GM21717 (cell line): ENCODE data around the gene DUSP23.
A peak's percentile ranks its signal among the peaks of the same experiment; 100 is the strongest.

ENCODE experiments used
- ATAC-seq: cut with Tn5 transposase; IDR thresholded peaks from one replicate; pipeline ENCODE4 v1.9.1; 2021; ENCODE audit warnings: mild to moderate bottlenecking, moderate library complexity; ENCODE audit not compliant: unreplicated experiment

The DUSP23 gene

DNA sequence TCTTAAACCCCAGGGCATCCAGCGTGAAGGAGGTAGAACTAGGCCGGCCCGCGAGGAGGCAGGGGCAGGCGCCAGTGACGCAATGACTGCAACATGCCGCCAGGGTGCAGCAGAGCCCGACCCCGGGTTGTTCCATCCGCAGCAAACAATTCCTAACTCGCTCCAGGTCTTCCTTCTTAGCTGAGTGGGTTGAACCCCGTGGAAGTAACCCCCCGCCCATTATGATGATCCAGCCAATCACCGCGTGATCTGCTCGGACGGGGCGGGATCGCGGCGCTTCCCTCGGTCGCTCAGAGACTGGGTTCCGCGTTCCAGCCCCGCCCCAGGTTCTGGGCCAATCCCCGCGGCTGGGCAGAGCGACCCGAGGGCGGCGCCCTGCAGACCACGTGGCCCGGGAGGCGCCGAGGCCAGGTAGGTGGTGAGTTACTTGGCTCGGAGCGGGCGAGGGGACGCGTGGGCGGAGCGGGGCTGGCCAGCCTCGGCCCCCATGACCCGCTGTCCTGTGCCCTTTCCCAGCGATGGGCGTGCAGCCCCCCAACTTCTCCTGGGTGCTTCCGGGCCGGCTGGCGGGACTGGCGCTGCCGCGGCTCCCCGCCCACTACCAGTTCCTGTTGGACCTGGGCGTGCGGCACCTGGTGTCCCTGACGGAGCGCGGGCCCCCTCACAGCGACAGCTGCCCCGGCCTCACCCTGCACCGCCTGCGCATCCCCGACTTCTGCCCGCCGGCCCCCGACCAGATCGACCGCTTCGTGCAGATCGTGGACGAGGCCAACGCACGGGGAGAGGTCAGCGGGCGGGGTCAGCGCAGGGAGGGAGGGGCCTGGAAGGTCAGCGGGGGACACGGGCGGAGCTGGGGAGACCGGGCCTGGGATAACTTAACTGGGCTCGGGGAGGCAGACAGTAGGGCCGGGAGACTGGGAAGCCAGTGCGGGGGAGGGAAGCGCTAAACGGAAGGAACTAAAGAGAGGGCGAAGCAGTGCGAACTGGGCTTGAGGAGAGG is at the start of gene DUSP23:
DUSP23 (plus strand) TSS at position 380 of the 1,000 bp plus-strand sequence; CDS start at position 519, 139 bp downstream.
- peak; percentile 99 for ATAC-seq

DNA sequence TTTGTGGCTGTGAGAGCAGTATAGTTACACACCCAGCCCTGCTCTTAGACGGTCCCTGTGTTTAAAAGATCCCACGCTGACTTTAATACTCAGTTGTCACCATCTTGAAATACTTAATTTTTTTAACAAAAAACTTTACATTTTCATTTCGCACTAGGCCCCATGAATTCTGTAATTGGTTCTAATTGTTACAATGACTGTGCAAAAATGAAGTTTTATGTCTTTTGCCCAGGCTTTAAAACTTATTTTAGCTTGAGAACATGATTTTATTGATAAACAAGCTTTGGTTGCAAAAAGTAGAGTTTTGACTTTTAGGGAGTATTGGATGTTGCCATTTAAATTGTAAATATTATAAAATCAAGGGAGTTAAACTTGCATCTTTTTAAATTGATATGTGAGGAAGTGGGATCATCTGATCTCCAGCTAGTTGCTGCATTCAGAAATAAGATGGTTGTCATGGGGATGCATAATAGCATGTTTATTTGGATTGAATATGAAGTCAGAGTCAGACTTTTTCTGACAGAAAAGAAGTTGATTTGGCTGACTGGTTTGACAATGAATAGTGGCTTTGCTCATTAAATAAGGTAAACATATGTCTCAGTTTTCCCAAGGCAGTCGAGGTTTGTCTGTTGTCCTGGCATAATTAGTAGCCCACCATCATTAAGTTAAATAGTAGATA is 43.4 kb upstream of the DUSP23 start:
- ATAC-seq, result no peak

DNA sequence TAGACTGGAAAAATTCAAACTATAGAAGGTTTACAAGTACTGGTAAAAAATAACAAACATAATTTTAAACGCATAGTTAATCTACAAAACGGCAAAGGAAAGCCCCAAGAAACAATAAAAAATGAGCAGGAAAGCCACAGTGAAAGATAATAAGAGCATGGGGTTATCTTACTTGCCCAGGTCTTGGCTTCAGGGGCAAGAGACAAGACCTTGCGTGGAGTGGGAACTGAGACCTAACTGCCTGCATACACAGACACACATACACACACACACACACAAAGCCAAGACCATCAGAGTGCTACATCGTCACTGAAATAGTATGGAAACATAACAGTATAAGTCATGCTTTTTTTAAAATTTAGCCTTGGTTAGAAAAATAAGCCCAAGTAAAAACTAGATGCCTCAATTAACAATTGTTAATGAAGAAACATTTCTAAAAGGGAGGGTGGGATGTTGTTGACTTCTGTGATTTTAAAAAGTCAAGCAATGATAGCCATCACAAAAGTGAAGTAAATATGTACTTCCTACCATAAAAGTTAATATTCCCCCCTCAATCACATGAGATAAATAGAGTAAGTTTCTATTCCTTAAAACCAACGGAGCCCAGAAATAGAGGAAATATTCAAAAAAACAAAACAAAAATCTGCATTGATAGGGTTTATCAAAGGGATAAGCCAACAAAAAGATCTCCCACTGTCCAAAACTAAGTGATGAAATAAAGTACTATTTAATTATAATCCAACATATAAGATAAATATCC is 36.9 kb upstream of the DUSP23 start:
- no peak for ATAC-seq

DNA sequence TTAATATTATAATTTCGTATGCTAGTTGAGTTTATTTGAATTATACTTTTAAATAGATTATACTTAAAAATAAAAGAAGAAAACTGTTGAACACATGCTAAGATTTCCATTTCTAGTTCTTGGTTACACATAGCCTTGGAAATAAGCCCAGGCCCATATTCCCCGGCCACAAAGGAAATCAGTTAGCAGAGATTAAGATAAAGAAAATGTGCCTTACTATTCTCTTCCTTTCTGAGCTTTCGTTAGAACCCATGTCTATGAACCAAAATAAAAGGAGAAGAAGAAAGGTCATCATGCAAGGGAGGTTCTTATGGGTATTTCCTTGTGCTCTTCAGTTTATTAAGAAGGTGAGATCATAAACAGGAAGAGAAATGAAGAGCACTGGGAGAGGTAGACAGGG is 34.1 kb upstream of the DUSP23 start:
- no peak for ATAC-seq

DNA sequence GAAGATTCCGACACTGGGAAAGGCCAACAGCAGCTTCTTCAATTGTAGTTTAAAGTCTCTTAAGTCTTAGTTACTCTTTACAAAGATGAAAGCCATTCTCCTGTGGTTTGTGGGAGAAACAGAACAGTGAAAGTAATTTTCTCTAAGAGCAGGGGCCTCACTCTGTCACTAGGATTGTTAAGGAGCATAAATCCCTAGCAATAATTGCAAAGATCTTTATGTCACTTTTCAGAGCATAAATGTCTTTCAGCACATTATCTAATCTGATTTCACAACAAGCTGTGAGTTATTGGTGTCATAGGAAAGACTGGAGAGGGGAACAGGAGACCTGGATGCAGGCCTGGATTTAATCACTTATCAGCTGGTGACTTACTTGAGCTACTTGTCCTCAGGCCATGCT is 32.4 kb upstream of the DUSP23 start:
- no peak for ATAC-seq

DNA sequence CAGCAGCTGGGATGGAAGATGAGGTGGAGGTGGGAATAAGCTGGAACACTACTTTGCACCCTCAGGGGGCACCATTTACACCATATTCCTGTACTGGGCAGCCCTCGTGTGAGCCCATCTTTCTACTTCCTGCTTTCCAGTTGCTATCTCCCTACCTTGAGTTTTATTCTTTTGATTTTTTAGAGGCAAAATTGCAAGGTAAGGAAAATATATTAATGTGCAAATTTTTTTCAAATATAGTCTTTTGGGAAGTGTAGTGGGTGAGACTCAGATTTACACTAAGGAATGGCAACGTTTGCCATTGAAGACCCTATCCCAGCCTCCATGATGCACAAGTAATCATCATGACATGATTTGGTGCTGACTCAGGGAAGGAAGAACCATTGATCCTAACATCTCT is 31.1 kb upstream of the DUSP23 start:
- ATAC-seq, result no peak

DNA sequence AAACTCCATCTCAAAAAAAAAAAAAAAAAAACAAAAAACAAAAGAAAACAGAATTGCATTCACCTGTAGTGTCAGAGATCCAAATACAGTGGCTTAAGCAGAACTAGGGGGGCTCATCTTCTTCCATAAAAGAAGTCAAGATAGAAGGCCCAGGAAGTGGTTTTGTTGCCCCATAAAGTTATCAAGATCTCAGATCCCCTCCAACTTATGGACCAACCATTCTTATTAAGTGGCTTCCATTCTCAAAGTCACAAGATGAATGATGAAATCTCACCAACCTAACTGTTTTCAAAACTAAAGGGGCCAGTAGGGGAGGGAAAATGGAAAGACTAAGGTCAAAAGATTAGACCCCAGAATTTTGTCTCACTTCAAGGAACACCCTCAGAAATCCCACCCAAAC is 30.1 kb upstream of the DUSP23 start:
- no peak for ATAC-seq

DNA sequence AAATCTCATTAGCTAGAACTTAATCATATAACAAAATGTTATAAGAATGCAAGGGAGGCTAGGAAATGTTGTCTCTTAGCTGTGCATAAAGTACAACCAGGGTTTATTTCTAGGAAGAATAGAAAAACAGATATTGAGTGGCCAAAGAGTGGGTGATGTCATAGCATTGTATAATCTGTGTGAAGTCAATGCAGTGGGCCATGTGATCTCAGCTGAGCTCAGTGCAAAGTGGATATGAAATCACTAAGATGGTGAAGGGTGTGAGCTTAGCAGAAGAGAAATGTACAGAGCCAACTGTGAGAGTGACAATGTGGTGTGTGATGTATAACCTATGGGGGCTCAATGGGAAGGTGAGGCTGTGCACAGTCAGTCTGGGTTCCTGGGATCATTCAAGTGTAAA is 29.7 kb upstream of the DUSP23 start:
- ATAC-seq, result no peak

DNA sequence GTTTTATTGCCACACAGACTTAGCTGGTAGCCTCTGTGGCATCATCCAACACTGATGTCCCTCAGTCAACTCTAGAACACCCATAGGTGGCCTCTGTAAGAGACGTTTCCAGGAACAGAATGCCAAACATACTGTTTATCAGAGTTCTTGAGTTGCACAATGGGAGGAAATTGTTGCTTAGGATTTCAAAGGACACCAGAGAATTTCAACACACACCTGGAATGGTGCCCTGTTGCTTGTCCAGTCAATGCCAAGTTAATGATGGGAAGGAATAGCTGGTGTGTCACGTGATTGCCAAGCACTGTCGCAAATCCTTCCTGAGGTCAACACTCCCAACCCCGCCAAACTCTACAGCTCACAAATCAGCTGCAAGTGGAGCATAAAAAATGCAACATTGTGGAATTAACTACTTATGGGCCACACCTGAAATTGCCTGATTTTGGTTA is 28.6 kb upstream of the DUSP23 start:
- ATAC-seq, result no peak

DNA sequence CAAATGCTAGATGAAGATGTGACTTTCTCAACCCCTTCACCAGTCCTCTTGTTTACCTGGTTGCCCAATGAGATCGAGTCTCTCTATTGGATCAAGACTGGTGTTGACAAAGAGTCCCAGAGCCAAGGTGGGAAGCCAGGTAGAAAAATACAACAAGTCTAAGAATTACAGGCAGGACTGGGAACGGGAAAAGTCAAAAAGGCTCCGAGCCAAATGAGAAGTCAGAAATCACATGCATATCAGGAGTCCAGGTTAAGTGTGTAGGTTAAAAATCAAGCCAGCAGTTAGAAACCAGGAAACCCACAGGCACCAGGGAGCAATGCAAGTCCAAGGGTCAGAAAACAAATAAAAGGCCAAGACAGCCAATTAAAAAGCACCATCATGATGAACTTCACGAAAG is 27.4 kb upstream of the DUSP23 start:
- ATAC-seq, result no peak

DNA sequence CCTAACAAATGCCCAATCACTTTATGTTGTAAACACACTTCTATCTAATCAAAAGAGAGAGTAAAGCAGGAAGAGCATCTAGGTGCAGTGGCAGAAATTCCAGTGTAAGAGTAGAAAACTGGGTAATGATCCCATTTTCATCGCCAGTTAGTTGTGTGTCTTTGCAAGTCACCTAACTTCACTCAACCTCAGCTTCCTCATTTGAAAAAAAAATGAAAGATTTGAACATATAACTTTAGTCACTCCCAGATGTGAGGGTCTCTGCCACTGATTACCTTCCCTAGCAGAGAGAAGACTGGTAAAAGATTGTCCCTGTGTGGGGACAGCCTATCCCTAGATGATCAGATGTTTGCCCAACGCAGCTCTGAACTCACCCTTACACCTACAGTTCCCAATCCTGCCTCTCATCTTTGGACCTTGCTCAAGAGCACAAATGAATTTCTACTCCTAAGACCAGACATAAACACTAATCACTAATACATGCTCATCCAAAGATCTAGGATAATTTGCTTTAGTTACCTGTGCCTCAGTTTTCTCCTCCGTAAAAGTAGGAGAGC is 25.2 kb upstream of the DUSP23 start:
- no peak for ATAC-seq

DNA sequence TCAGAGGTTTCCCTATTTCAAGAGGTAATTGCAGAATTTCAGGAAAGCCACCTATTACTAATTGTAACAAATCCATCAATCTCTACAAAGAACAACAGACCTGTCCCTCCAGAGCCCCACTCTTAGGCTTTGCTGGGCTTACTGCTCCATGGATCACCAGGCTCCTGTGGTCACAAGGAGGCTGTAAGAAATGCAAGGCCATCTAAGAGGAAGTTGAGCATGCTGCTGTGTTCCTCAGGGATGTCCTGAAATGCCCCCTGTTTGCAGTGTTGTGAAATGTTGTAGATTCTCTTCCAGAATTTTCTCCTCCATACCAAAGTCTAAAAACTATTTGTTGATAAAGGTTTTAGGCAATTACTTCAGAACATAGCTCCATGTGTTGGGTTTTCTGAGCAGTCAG is 24.4 kb upstream of the DUSP23 start:
- no peak for ATAC-seq

DNA sequence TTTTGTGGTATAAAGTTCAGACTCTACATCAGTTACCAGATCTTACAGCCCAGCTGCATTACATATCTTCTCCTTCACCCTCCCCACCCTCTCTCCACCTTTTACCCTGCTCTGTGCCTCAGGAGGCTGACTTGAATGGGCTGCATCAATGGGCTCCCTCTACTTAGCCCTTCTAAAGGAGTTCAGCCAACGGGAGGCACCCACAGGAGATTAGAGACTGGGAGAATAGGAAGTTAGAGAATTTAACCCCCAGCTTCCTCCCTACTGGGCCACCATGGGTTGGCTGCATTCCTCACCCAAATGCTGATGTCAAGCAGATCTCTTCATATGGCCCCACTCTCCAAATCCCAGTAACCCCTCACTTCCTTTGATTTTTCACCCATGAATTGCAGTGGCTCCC is 17.1 kb upstream of the DUSP23 start:
- ATAC-seq, result no peak

DNA sequence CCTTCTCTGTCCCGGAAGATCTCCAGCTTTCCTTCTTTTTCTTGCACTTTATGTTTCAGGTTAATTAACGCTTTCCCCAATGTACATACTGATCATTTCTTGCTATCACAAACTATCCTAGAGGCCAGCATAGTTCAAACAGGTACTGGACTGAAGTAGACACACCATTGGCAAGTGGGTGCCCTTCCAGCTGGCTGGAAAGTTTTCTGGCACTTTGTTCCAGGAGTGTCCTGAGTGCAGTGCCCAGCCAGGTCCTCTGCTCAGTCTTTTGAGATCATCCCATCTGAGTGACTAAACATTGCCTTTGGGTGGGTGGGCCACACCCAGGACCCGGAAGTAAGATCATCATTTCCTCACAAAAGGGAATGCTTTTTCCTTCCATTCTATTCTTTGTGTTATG is 15.0 kb upstream of the DUSP23 start:
- ATAC-seq, result no peak

DNA sequence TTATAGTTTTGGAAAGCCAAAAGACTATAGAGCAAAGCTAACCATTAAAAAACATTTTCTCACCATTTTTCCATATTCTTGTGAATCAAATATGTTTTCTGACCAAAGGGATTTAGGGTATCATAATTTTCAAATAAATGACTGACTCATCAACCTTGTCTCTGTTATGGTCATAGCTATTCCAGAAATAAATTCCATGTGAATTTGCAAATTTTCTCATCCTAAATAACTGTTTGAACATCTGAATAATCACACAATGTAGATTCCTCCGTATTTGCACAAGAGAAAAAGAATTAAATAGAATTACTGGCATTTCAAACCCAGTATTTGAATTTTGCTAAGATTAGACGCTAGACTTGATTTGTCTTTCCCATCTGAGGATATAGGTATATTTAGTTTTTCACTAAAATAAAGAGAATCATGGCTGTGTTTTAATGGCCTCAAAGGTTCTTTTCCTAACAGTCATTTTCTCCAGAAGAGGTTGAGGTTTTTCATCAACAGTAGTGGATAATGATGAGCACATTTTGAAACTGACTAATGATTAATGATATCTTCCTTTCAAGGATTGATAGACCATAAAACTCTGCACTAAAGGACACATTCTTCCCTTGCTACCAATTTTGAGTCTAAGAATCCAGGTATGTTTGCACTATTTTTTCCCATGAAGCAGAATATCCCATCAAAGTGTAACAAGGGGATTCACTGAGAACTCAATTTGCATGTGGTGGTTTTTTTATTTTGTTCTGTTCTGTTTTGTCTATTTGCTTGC is 9.5 kb upstream of the DUSP23 start:
- ATAC-seq, result no peak

DNA sequence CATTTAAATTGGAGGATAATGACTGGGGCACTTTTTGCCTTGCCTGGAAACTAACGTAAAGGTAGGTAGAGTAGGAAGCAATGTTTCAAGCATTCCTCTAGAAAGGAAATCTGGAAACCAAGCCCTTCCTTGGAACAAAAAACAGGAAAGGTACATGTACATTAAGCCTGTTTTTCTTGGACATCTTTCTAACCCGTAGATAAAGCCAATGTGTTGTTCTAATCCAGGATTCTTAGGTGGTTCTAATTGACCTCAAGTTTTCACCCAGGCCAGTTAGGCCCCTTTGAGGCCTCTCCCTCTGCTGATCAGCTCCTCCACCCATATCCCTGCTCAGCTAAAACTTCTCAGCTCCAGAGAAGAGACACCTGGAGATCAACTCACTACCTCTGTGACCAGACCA is 6.3 kb upstream of the DUSP23 start:
- no peak for ATAC-seq

DNA sequence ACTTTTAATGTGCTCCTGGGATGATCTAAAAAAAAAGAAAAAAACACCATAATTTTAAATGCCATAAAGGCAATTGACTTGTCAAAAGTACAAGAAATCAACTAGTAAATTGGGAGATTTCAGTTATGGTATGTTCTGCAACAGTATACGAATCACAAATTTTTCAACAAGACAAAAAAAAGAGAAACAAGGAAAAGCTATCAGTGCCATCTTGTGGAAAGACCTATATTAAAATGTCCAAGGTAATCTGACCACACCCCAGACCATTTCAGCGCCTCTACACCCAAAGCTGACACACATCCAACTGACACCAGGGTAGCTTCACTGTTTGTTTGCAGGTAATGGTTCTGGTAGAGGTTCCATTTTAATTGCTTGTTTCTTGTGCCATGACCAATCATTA is 5.0 kb upstream of the DUSP23 start:
- no peak for ATAC-seq

DNA sequence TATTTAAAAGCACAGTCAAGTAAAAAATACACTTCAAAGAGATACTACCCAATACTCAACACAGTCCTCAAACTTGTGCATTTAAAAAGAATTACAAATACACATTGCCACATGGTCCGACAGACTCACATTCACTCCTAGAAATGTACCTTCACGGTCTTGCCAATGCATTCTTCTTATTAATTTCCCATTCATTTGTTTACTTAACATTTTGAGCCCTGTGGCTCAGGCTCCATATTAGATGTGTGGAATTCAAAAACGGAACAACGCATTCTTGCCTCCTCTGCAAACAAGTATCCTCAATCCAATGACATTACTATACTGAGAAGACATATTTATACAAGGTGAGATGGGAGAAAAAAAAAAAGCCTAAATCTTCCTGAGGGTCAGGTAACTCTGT is 2.5 kb upstream of the DUSP23 start:
- ATAC-seq, result no peak

DNA sequence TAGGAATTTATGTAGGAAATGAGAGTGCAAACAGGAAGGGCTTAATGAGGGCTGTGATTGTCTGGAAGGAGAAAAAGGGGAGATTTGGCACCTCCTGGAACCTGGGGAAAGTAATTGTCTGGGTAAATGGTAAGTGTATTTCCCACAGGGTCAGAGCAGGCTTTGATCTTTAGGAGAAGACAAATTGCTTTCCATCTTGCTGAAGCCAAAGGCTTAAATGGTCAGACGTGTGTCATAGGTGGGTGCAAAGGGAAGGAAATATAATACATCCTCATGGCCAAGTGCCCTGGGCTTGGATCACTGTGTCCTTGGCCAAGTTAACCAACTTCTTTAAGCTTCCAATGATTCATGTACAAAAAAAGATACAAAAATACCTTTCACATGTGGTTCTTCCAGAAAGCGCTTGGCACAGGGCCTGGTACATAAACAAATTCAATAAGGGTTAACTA is 1.3 kb upstream of the DUSP23 start:
- no peak for ATAC-seq

DNA sequence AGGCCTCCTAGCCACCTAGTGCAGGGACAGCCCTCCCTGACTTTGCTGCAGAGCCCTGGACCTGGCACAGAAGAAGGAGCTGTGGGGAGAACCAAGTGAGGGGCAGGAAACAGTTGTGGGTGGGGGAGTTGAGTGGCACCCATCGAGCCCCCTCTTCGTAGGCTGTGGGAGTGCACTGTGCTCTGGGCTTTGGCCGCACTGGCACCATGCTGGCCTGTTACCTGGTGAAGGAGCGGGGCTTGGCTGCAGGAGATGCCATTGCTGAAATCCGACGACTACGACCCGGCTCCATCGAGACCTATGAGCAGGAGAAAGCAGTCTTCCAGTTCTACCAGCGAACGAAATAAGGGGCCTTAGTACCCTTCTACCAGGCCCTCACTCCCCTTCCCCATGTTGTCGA is 1.2 kb downstream of the DUSP23 start:
- ATAC-seq, result no peak
